ENCODE data around the gene FMNL3. TPM values are rescaled to one million over a fixed set of nuclear protein-coding genes. Genes with fewer than 3 reads are reported as not detected.

FMNL3 gene
- total RNA-seq, 1 donor from 2014 or later, result 58.4 TPM

- H3K4me2 ChIP-seq (ENCODE audit: low read length), result peak overlapping the region; percentile 55
- TF ChIP-seq EZH2 (IDR thresholded peaks at IDR 0.05; ENCODE audit: insufficient read depth, low read length), result no peak
- TF ChIP-seq, protein P1, sequence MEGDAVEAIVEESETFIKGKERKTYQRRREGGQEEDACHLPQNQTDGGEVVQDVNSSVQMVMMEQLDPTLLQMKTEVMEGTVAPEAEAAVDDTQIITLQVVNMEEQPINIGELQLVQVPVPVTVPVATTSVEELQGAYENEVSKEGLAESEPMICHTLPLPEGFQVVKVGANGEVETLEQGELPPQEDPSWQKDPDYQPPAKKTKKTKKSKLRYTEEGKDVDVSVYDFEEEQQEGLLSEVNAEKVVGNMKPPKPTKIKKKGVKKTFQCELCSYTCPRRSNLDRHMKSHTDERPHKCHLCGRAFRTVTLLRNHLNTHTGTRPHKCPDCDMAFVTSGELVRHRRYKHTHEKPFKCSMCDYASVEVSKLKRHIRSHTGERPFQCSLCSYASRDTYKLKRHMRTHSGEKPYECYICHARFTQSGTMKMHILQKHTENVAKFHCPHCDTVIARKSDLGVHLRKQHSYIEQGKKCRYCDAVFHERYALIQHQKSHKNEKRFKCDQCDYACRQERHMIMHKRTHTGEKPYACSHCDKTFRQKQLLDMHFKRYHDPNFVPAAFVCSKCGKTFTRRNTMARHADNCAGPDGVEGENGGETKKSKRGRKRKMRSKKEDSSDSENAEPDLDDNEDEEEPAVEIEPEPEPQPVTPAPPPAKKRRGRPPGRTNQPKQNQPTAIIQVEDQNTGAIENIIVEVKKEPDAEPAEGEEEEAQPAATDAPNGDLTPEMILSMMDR (IDR thresholded peaks at IDR 0.05; ENCODE audit: insufficient read depth, low read depth, low read length), result no peak
- FAIRE-seq (no peak), DNase-seq (ENCODE audit: low read depth) (no peak)
- H4K20me1 ChIP-seq (ENCODE audit: insufficient read depth, low read length), result peaks cover 13% of the 10 kb centered on the region
- H3K79me2 ChIP-seq (ENCODE audit: insufficient read depth, low read length), result peaks cover 42% of the 10 kb centered on the region
- H3K9ac ChIP-seq (ENCODE audit: low read length), result no peak overlapping the region
- Mint-ChIP-seq H3K36me3 (ENCODE audit: low read depth, unreplicated experiment) (peaks cover 3% of the 10 kb centered on the region), H3K27me3 (ENCODE audit: low read depth, unreplicated experiment) (peaks cover 23% of the 10 kb centered on the region), H3K27ac (ENCODE audit: unreplicated experiment) (peak overlapping the region; percentile 5), H3K4me3 (ENCODE audit: unreplicated experiment) (peak overlapping the region; percentile 73), H3K4me1 (ENCODE audit: low read depth, unreplicated experiment) (peaks cover 30% of the 10 kb centered on the region), H3K9me3 (ENCODE audit: unreplicated experiment) (peaks cover 5% of the 10 kb centered on the region)
- H3K9me3 ChIP-seq (ENCODE audit: insufficient read depth, low read depth, low read length), result no peaks in the 10 kb centered on the region
- no peaks in the 10 kb centered on the region for H3K36me3 ChIP-seq (ENCODE audit: insufficient read depth, low read length)
- peak overlapping the region; percentile 68 for H2AFZ ChIP-seq (ENCODE audit: low read depth, low read length)
- no peak overlapping the region for H3K27ac ChIP-seq (ENCODE audit: low read depth, low read length)
- H3K27me3 ChIP-seq (ENCODE audit: insufficient read depth, low read length), result peaks cover 20% of the 10 kb centered on the region
- H3K4me3 ChIP-seq (ENCODE audit: insufficient read depth, low read depth, low read length), result no peak overlapping the region
- H3K4me1 ChIP-seq (ENCODE audit: insufficient read depth, low read length), result peaks cover 33% of the 10 kb centered on the region
These were observed 575 bp upstream of the FMNL3 start for GRCh38 chr12:49707812-49708147.

DNA sequence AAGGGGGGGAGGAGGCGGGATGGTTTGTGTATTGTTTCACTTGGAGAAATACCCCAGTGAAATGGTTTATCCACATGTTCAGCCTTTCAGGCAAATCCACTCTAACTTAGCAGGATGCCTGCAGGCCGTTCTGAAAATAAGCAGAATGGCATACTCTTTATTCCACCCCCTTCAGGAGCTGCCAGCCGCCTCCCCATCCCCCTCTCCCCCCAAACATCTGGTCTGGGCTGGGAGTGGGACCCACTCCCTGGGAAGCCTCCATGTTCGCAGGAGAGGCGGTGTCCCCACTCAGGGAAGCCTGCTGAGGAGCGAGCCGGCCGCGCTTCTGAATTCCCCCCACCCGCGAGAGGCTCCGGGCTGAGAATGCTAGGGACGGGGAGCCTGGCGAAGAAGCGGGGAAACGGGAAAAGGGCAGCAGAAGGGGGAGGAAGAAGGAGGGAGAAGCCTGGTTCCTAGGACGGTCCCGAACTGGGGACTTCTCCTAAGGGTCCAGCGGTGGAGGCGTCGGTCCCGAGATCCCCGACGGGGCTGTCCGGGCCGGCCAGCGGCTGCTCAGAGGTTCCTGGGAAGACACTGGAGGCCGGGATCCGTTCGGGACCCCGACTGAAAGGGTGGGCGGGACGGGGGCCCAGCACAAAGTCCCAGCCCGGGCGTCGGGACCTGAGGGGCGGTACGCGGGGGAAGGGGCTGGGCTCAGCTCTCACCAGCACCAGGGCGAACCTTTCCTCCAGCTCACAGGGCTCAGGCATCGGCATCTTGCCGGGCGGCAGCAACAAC, 666 bp downstream of the FMNL3 start:
- peak overlapping the region; percentile 89 for H3K4me3 Mint-ChIP-seq (ENCODE audit: unreplicated experiment)
- peak; percentile 20 for DNase-seq (ENCODE audit: low read depth)
- peaks cover 14% of the 10 kb centered on the region for H3K27me3 ChIP-seq (ENCODE audit: insufficient read depth, low read length)
- H3K27ac Mint-ChIP-seq (ENCODE audit: unreplicated experiment), result peak overlapping the region; percentile 95
- peaks cover 39% of the 10 kb centered on the region for H3K4me1 Mint-ChIP-seq (ENCODE audit: low read depth, unreplicated experiment)
- peaks cover 18% of the 10 kb centered on the region for H4K20me1 ChIP-seq (ENCODE audit: insufficient read depth, low read length)
- peak overlapping the region; percentile 62 for H2AFZ ChIP-seq (ENCODE audit: low read depth, low read length)
- no peaks in the 10 kb centered on the region for H3K36me3 ChIP-seq (ENCODE audit: insufficient read depth, low read length)
- no peaks in the 10 kb centered on the region for H3K9me3 Mint-ChIP-seq (ENCODE audit: unreplicated experiment)
- FAIRE-seq, result no peak
- H3K4me1 ChIP-seq (ENCODE audit: insufficient read depth, low read length), result peaks cover 44% of the 10 kb centered on the region
- H3K27me3 Mint-ChIP-seq (ENCODE audit: low read depth, unreplicated experiment), result peaks cover 21% of the 10 kb centered on the region
- peaks cover 55% of the 10 kb centered on the region for H3K79me2 ChIP-seq (ENCODE audit: insufficient read depth, low read length)
- peak overlapping the region; percentile 78 for H3K27ac ChIP-seq (ENCODE audit: low read depth, low read length)
- H3K9ac ChIP-seq (ENCODE audit: low read length), result peak overlapping the region; percentile 91
- TF ChIP-seq EZH2 (IDR thresholded peaks at IDR 0.05; ENCODE audit: insufficient read depth, low read length), result no peak
- TF ChIP-seq, protein P1 (IDR thresholded peaks at IDR 0.05; ENCODE audit: insufficient read depth, low read depth, low read length), result no peak
- peak overlapping the region; percentile 91 for H3K4me2 ChIP-seq (ENCODE audit: low read length)
- no peaks in the 10 kb centered on the region for H3K36me3 Mint-ChIP-seq (ENCODE audit: low read depth, unreplicated experiment)
- no peaks in the 10 kb centered on the region for H3K9me3 ChIP-seq (ENCODE audit: insufficient read depth, low read depth, low read length)
- H3K4me3 ChIP-seq (ENCODE audit: insufficient read depth, low read depth, low read length), result peak overlapping the region; percentile 81

All from astrocyte (in vitro differentiated cells and primary cell).